Muscle of back (tissue), 11 donors: Measurements from ENCODE around the gene SBK1. TPM values are rescaled to one million over a fixed set of nuclear protein-coding genes. Genes with fewer than 3 reads are reported as not detected.
"Not testable (repeated sequence)": the region's sequence is repeated elsewhere in the genome, so short reads cannot be mapped to it uniquely, and the experiment has no call there.

Source experiments
- DNase-seq, 3 donors: peaks; one replicate each; pipeline versions ENCODE4 v3.0.0 to v3.0.0-alpha.2; 2013
- polyA plus RNA-seq, 10 donors: library from polyadenylated mRNA; unstranded; fragments of 120-200 nt; gene quantifications; one replicate each; pipeline ENCODE4 v1.2.1, GENCODE V29; 2013; ENCODE audit not compliant: insufficient read length in 10 of 10

The SBK1 gene
- polyA plus RNA-seq, 10 donors, result 8.4 to 18.2 (median 14.7) TPM

- peak; percentile 26 to 72 (median 57) for DNase-seq
Observed at GRCh38 chr16:28304214-28304613, 11.9 kb downstream of the SBK1 start.

GRCh38 chr16:28307936-28308335 is 15.6 kb downstream of the SBK1 start:
- DNase-seq, result no peak

GRCh38 chr16:28308794-28309584 is 16.7 kb downstream of the SBK1 start:
- no peak for DNase-seq

GRCh38 chr16:28309811-28310311 is 17.5 kb downstream of the SBK1 start:
- no peak for DNase-seq

GRCh38 chr16:28310796-28311195 is 18.5 kb downstream of the SBK1 start:
- no peak for DNase-seq

GRCh38 chr16:28311413-28311812 is 19.1 kb downstream of the SBK1 start:
- no peak for DNase-seq

GRCh38 chr16:28311913-28312312 is 19.6 kb downstream of the SBK1 start:
- no peak for DNase-seq

- DNase-seq, result no peak
Observed at GRCh38 chr16:28312327-28312726, 20.0 kb downstream of the SBK1 start.

- DNase-seq, result no peak
Observed at GRCh38 chr16:28313587-28313986, 21.3 kb downstream of the SBK1 start.

GRCh38 chr16:28316054-28316453 is 23.7 kb downstream of the SBK1 start:
- DNase-seq, result no peak

- DNase-seq, result peak in 2 of 3 donors; percentile 28 to 53
Observed at GRCh38 chr16:28317040-28317880, 24.9 kb downstream of the SBK1 start.

- DNase-seq, result no peak
Observed at GRCh38 chr16:28318042-28318744, 25.9 kb downstream of the SBK1 start.

GRCh38 chr16:28319476-28320022 is 27.2 kb downstream of the SBK1 start:
- DNase-seq, result no peak

- no peak for DNase-seq
Observed at GRCh38 chr16:28320023-28320561, 27.8 kb downstream of the SBK1 start.

GRCh38 chr16:28320741-28321140 is 28.4 kb downstream of the SBK1 start:
- no peak for DNase-seq

GRCh38 chr16:28321700-28322411 is 29.5 kb downstream of the SBK1 start:
- DNase-seq, result peak in 1 of 3 donors; percentile 28

- DNase-seq, result no peak
Observed at GRCh38 chr16:28324235-28324886, 32.0 kb downstream of the SBK1 start.

GRCh38 chr16:28324887-28325279 is 32.6 kb downstream of the SBK1 start:
- DNase-seq, result no peak

GRCh38 chr16:28326881-28327610 is 34.7 kb downstream of the SBK1 start:
- DNase-seq, result peak; percentile 15 to 31 (median 21)

GRCh38 chr16:28330232-28330631 is 37.9 kb downstream of the SBK1 start:
- not testable (repeated sequence) for DNase-seq
